GM21360 (cell line): ENCODE measurements around the gene TRAF1.

Experiments
- ATAC-seq: cut with Tn5 transposase; IDR thresholded peaks from one replicate; pipeline ENCODE4 v1.9.1; 2021; ENCODE audit warnings: mild to moderate bottlenecking, moderate library complexity; ENCODE audit not compliant: unreplicated experiment

The TRAF1 gene

GRCh38 chr9:120910643-120911042, 16.0 kb downstream of the TRAF1 start:
- ATAC-seq: no peak

GRCh38 chr9:120909904-120910303, 16.7 kb downstream of the TRAF1 start:
- ATAC-seq: no peak

- ATAC-seq: no peak
Observed at GRCh38 chr9:120905315-120906164, 21.1 kb downstream of the TRAF1 start.

- ATAC-seq: no peak
Observed at GRCh38 chr9:120904978-120905301, 21.7 kb downstream of the TRAF1 start.

- no peak for ATAC-seq
Observed at GRCh38 chr9:120904061-120904977, 22.3 kb downstream of the TRAF1 start.

- no peak for ATAC-seq
Observed at GRCh38 chr9:120902569-120903535, 23.7 kb downstream of the TRAF1 start.

- ATAC-seq: no peak
Observed at GRCh38 chr9:120901755-120902568, 24.6 kb downstream of the TRAF1 start.

GRCh38 chr9:120900824-120901223, 25.8 kb downstream of the TRAF1 start:
- no peak for ATAC-seq

GRCh38 chr9:120899490-120900068, 27.0 kb downstream of the TRAF1 start:
- no peak for ATAC-seq

- ATAC-seq: no peak
Observed at GRCh38 chr9:120898396-120898795, 28.2 kb downstream of the TRAF1 start.

GRCh38 chr9:120895951-120896350, 30.6 kb downstream of the TRAF1 start:
- ATAC-seq: no peak

- ATAC-seq: no peak
Observed at GRCh38 chr9:120894321-120895148, 32.1 kb downstream of the TRAF1 start.

- ATAC-seq: peak; percentile 29
Observed at GRCh38 chr9:120893611-120894307, 32.8 kb downstream of the TRAF1 start.

GRCh38 chr9:120892748-120893610, 33.6 kb downstream of the TRAF1 start:
- peak; percentile 50 for ATAC-seq

- ATAC-seq: peak; percentile 24
Observed at GRCh38 chr9:120891884-120892747, 34.5 kb downstream of the TRAF1 start.

GRCh38 chr9:120891245-120891883, 35.2 kb downstream of the TRAF1 start:
- no peak for ATAC-seq
